Esophagus squamous epithelium (tissue), 4 donors: ENCODE measurements around the gene OR2J1. TPM values are rescaled to one million over a fixed set of nuclear protein-coding genes. Genes with fewer than 3 reads are reported as not detected.

ENCODE experiments used
- total RNA-seq, 4 donors: library from RNA; depleted of rRNA; stranded (reverse); fragments of >200 nt; gene quantifications; one replicate each; pipeline ENCODE4 v1.1.0, GENCODE V29; 2016

Gene OR2J1
- total RNA-seq, 4 donors from 2014 or later, result not detected

Other genes starting within 250 kb of the OR2J1 start
- gene TRIM27, start 175.5 kb upstream of the OR2J1 start, total RNA-seq, result 10 to 100 TPM; 25.0 to 51.9 (median 30.9) TPM
- under 1 TPM; 0.27 to 0.57 (median 0.35) TPM for gene ZNF311, start 94.2 kb upstream of the OR2J1 start, total RNA-seq
- not detected for gene OR2W1, start 54.3 kb upstream of the OR2J1 start, total RNA-seq
- not detected for gene OR2B3, start 12.2 kb upstream of the OR2J1 start, total RNA-seq
- not detected for gene OR2J3, start 8.6 kb downstream of the OR2J1 start, total RNA-seq
- gene OR2J2, start 71.4 kb downstream of the OR2J1 start, total RNA-seq, result not detected
- not detected for gene OR14J1, start 202.2 kb downstream of the OR2J1 start, total RNA-seq